Fibroblast of the aortic adventitia (primary cell): ENCODE measurements around the gene NDUFV3. TPM values are rescaled to one million over a fixed set of nuclear protein-coding genes. Genes with fewer than 3 reads are reported as not detected.
"Not testable (repeated sequence)": the region's sequence is repeated elsewhere in the genome, so short reads cannot be mapped to it uniquely, and the experiment has no call there.

Experiments
- DNase-seq: peaks from one replicate; pipeline ENCODE4 v3.0.0-alpha.2; 2010; ENCODE audit warnings: low read depth
- H3K4me3 ChIP-seq: 2 replicates; pipeline ENCODE4 v1.5.1; 2011; ENCODE audit warnings: low read depth, mild to moderate bottlenecking, control low read depth, low read length, moderate library complexity
- CTCF ChIP-seq: IDR thresholded peaks from 2 replicates; pipeline ENCODE4 v1.5.1; 2011; ENCODE audit warnings: mild to moderate bottlenecking, low read length, control low read depth, inconsistent platforms; ENCODE audit not compliant: insufficient read depth
- total RNA-seq: library from RNA; depleted of rRNA; stranded (reverse); fragments of >200 nt; gene quantifications from 2 replicates; pipeline ENCODE4 v1.2.3, GENCODE V29; 2012; ENCODE audit warnings: low replicate concordance

NDUFV3 gene
- total RNA-seq, 1 donor, result 53.1 TPM

- H3K4me3 ChIP-seq, result no peak overlapping the region
- no peak for DNase-seq
- TF ChIP-seq CTCF, result no peak
Observed at GRCh38 chr21:42863504-42863870, 29.6 kb upstream of the NDUFV3 start.

- no peak for TF ChIP-seq CTCF
- no peak overlapping the region for H3K4me3 ChIP-seq
- no peak for DNase-seq
Observed at GRCh38 chr21:42864286-42864685, 28.8 kb upstream of the NDUFV3 start.

GRCh38 chr21:42864815-42865775 lies 28.0 kb upstream of the NDUFV3 start:
- DNase-seq, result peak; percentile 17
- TF ChIP-seq CTCF, result no peak

GRCh38 chr21:42865776-42866160 lies 27.3 kb upstream of the NDUFV3 start:
- H3K4me3 ChIP-seq, result no peak overlapping the region
- TF ChIP-seq CTCF, result no peak
- DNase-seq, result no peak

More at GRCh38 chr21:42864815-42865775, 28.0 kb upstream of the NDUFV3 start:
- no peak overlapping the region for H3K4me3 ChIP-seq

- TF ChIP-seq CTCF, result no peak
- DNase-seq, result no peak
- H3K4me3 ChIP-seq, result no peak overlapping the region
Observed at GRCh38 chr21:42868196-42868595, 24.9 kb upstream of the NDUFV3 start.

- no peak overlapping the region for H3K4me3 ChIP-seq
- DNase-seq, result no peak
- no peak for TF ChIP-seq CTCF
Observed at GRCh38 chr21:42873096-42873495, 20.0 kb upstream of the NDUFV3 start.

- not testable (repeated sequence) for DNase-seq, H3K4me3 ChIP-seq
Observed at GRCh38 chr21:42875811-42876210, 17.3 kb upstream of the NDUFV3 start.
